GM19023 (cell line): ENCODE results near the gene EYA2.
"Not testable (repeated sequence)": the region's sequence is repeated elsewhere in the genome, so short reads cannot be mapped to it uniquely, and the experiment has no call there.

Experiments
- ATAC-seq: cut with Tn5 transposase; IDR thresholded peaks from one replicate; pipeline ENCODE4 v1.9.1; 2021; ENCODE audit warnings: mild to moderate bottlenecking, moderate library complexity; ENCODE audit not compliant: unreplicated experiment

Gene EYA2

GRCh38 chr20:46951840-46952497, 57.3 kb downstream of the EYA2 start:
- no peak for ATAC-seq

GRCh38 chr20:46953596-46953995, 59.0 kb downstream of the EYA2 start:
- ATAC-seq: no peak

- no peak for ATAC-seq
Observed at GRCh38 chr20:46954490-46955038, 59.9 kb downstream of the EYA2 start.

- ATAC-seq: no peak
Observed at GRCh38 chr20:46955601-46956556, 61.2 kb downstream of the EYA2 start.

- ATAC-seq: no peak
Observed at GRCh38 chr20:46959081-46959692, 64.5 kb downstream of the EYA2 start.

GRCh38 chr20:46959821-46960220, 65.2 kb downstream of the EYA2 start:
- ATAC-seq: no peak

- ATAC-seq: no peak
Observed at GRCh38 chr20:46960536-46960935, 65.9 kb downstream of the EYA2 start.

- ATAC-seq: not testable (repeated sequence)
Observed at GRCh38 chr20:46961968-46962367, 67.3 kb downstream of the EYA2 start.

- ATAC-seq: no peak
Observed at GRCh38 chr20:46962452-46963195, 68.0 kb downstream of the EYA2 start.

GRCh38 chr20:46963196-46963529, 68.5 kb downstream of the EYA2 start:
- no peak for ATAC-seq

- no peak for ATAC-seq
Observed at GRCh38 chr20:46963758-46964617, 69.3 kb downstream of the EYA2 start.

- ATAC-seq: no peak
Observed at GRCh38 chr20:46964618-46965455, 70.2 kb downstream of the EYA2 start.

GRCh38 chr20:46965477-46965876, 70.8 kb downstream of the EYA2 start:
- ATAC-seq: no peak

GRCh38 chr20:46967646-46968045, 73.0 kb downstream of the EYA2 start:
- no peak for ATAC-seq

- ATAC-seq: no peak
Observed at GRCh38 chr20:46970937-46971630, 76.4 kb downstream of the EYA2 start.

- ATAC-seq: no peak
Observed at GRCh38 chr20:46973766-46974165, 79.1 kb downstream of the EYA2 start.

- ATAC-seq: no peak
Observed at GRCh38 chr20:46974669-46975434, 80.2 kb downstream of the EYA2 start.

- ATAC-seq: no peak
Observed at GRCh38 chr20:46975976-46976375, 81.3 kb downstream of the EYA2 start.
